Choroid plexus epithelial cell (primary cell): ENCODE data around the gene SMAD9.

Experiments used
- DNase-seq: peaks from one replicate; pipeline ENCODE4 v3.0.0-alpha.2; 2010; ENCODE audit warnings: low read depth
- H3K4me3 ChIP-seq: 2 replicates; pipeline ENCODE4 v1.5.1; 2011; ENCODE audit warnings: low read depth, mild to moderate bottlenecking, control low read depth, low read length, moderate library complexity
- TF ChIP-seq, protein P1 (sequence below): conservative IDR thresholded peaks from 2 replicates; pipeline ENCODE4 v1.5.1; 2011; ENCODE audit warnings: low read depth, mild to moderate bottlenecking, control low read depth, inconsistent platforms, low read length, moderate library complexity

The SMAD9 gene

DNA sequence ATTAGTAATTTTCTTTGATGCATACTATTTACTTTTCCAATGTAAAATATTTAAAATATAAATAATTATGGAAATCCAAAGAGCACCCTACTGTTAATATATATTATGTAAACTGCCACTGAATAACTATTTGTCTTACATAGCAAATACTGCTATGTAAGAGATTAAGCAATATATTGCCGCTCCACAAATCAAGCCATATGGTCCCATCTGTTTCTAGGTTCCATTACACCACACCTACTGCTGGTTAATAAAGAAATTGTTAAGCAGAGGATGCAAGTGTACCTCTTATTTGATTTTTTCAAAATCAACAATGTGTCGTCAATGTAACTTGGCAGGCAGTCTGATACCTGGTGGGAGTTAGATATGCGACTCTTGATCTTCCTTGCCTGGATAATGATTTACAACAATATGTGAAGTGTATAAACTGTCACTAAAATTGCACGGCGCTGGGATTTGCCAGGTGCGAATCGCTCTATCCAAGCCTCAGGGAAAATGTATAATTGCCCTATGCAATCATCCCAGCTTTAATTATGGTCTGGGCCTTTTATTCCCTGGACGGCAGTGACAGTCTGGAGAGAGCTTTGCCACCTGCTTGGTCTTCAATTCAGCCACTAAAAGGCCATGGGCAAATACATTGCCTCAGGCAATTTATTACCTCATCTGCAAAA, 16.0 kb downstream of the SMAD9 start:
- DNase-seq, result no peak
- H3K4me3 ChIP-seq, result no peak overlapping the region
- TF ChIP-seq, protein P1, sequence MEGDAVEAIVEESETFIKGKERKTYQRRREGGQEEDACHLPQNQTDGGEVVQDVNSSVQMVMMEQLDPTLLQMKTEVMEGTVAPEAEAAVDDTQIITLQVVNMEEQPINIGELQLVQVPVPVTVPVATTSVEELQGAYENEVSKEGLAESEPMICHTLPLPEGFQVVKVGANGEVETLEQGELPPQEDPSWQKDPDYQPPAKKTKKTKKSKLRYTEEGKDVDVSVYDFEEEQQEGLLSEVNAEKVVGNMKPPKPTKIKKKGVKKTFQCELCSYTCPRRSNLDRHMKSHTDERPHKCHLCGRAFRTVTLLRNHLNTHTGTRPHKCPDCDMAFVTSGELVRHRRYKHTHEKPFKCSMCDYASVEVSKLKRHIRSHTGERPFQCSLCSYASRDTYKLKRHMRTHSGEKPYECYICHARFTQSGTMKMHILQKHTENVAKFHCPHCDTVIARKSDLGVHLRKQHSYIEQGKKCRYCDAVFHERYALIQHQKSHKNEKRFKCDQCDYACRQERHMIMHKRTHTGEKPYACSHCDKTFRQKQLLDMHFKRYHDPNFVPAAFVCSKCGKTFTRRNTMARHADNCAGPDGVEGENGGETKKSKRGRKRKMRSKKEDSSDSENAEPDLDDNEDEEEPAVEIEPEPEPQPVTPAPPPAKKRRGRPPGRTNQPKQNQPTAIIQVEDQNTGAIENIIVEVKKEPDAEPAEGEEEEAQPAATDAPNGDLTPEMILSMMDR, result no peak

DNA sequence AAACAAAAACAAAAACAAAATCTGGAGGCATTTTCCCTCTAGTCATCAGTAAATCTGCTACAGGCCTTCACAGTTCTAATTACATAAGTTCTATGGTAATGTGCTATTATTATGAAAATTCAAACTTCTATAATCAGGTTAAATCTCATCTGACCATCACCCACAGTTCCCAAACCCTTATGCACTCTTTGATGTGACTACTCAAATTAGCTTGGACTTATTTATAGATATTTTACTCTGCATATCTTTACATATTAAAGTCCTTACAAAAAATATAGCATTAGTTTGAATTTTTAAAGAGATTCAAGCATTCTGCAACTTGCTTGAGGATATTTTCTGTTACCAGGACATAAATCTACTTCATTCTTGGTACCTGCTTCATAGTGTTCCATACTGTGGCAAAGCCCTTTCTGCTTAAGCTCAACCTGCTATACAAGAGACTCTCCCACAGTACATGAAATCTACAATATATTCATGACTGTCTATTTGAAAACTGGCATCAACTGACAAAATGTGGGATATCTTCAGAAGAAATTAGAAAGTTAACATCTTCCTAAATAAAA, 22.9 kb downstream of the SMAD9 start:
- H3K4me3 ChIP-seq, result no peak overlapping the region
- no peak for DNase-seq
- TF ChIP-seq, protein P1, result no peak

DNA sequence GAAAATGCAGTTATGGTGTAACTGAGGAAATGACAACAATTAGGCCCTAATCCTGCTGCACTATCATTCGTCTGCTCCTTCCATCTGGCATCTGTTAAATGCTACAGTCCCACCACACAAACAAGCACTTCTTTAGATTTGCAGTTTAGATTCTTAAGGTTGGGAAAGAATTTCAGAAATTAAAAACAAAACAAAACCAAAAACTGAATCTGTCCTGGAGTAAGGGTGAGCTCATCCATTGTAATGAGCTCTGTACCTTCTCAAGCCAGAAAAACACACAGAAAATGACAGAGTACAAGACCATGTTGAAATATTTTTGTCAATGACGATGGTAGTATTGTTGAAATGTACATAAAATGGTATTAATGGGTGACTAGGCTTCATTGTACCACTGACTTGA, 28.3 kb downstream of the SMAD9 start:
- no peak overlapping the region for H3K4me3 ChIP-seq
- no peak for DNase-seq
- TF ChIP-seq, protein P1, result no peak

DNA sequence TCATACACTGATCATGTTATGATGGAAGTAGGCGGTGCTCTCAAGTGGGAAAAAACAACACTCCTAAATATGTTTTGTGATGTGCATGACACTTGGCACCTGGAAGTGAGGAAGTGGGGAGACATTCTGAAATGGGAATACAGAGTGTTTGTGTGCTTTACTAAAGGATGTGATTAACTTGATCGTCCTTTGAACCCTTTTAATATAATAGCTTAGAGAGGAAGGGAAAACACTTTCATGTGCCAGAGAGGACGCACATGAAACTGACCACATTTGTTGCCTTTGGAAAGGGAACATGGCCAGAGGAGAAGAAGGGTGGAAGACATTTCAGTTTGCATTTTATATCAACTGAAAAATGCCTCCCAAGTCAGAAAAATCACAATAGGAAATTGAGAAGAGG, 31.4 kb downstream of the SMAD9 start:
- DNase-seq, result no peak
- H3K4me3 ChIP-seq, result no peak overlapping the region
- TF ChIP-seq, protein P1, result no peak

DNA sequence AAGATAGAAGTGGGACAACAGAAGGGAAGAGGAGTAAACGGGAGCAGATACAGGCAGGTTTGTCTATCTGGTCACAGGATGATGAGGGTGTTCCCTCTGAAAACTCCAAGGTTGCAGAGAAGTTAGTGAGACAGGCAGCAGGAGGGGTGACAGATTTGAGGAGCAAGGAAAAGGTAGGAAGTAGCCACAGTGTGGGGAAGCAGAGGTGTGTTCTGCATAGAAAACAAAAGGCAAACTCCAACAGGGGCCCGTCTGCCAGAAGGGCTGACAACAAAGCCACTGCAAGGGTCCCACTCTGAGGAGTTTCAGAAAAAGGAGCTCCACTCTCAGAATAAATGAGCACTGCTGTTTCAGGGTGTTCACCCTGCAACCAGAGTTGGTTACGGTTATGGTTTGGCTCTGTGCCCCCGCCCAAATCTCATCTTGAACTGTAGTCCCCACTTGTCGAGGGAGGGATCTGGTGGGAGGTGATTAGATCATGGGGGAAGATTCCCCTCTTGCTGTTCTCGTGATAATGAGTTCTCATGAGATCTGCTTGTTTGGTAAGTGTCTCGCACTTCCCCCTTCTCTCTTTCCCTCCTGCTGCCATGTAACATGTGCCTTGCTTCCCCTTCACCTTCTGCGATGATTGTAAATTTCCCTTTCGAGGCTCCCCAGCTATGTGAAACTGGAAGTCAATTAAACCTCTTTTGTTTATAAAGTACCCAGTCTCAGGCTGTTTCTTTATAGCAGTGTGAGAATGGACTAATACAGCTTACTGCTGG, 32.1 kb downstream of the SMAD9 start:
- DNase-seq, result no peak
- no peak overlapping the region for H3K4me3 ChIP-seq
- TF ChIP-seq, protein P1, result no peak

DNA sequence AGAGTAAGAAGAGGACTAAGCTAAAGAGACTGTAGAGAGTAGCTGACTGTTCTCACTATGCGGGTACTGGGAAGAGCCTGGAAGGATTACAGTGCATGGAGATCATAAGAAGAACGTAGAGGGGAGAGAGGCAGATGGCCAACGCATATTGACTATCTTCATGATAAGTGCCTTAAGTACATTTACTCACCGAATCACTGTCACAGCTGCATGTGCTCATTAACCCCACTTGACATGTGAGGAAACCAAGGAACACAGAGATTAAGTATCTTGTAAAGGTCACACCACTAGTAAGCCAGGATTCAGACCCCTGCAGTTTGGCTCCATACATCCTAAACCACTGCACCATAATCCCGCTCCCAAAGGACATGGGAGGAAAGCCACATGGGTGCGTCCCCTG, 34.1 kb downstream of the SMAD9 start:
- TF ChIP-seq, protein P1, result no peak
- DNase-seq, result no peak
- H3K4me3 ChIP-seq, result no peak overlapping the region
